ENCODE measurements around the gene CHKA. TPM values are rescaled to one million over a fixed set of nuclear protein-coding genes. Genes with fewer than 3 reads are reported as not detected.
A peak's percentile ranks its signal among the peaks of the same experiment; 100 is the strongest.

CHKA gene
- total RNA-seq, 1 experiment from 2014 or later: 136 TPM

- no peak for DNase-seq (ENCODE audit: low read depth, low spot score)
- CTCF ChIA-PET: no interaction called here
Observed at GRCh38 chr11:68002938-68003845, 118.0 kb downstream of the CHKA start.

More at GRCh38 chr11:68002938-68003845, 118.0 kb downstream of the CHKA start:
- in situ Hi-C loops (cut with HindIII; ENCODE audit: low pct_unique_long_range_greater_than_20kb, low sequenced_read_pairs) (no loop called here), intact Hi-C loops (cut with micrococcal nuclease; ENCODE audit: unreplicated experiment) (no loop called here)
- no TSS peak for BruUV-seq (replicated peaks)
- peak; percentile 67 for ATAC-seq
- TF ChIP-seq POLR2AphosphoS5 (IDR thresholded peaks at IDR 0.05; ENCODE audit: low read depth, low read length) (no peak), TCF7L2 (IDR thresholded peaks at IDR 0.05; ENCODE audit: low read depth, low read length) (no peak), CTCF (IDR thresholded peaks at IDR 0.05) (no peak), REST (IDR thresholded peaks at IDR 0.05; ENCODE audit: insufficient read depth in 1 of 2, low read depth in 2 of 2, low read length in 1 of 2) (no peak), SIN3A (IDR thresholded peaks at IDR 0.05; ENCODE audit: borderline replicate concordance, insufficient read depth, low read depth, low read length) (no peak; the same call in 1 of the 2 replicates)
- H3K27me3 ChIP-seq (ENCODE audit: control insufficient read depth, insufficient read depth, low read length): no peaks in the 10 kb centered on the region
- no peak overlapping the region for H3K27ac ChIP-seq (ENCODE audit: low read length)
- peaks cover 11% of the 10 kb centered on the region for H3K4me1 ChIP-seq (ENCODE audit: control insufficient read depth, insufficient read depth, low read length)
- peak overlapping the region; percentile 51 to 66 for H3K4me3 ChIP-seq (ENCODE audit: low read depth in 2 of 2, low read length in 2 of 2)
- POLR2A ChIA-PET: interaction anchor here (0.6 kb wide), 1 partner anchor 110 kb away, joined by 11 read pairs; no protein-coding TSS in a partner anchor
- no peaks in the 10 kb centered on the region for H3K9me3 ChIP-seq (ENCODE audit: control insufficient read depth, insufficient read depth, low read depth, low read length)
- H3K36me3 ChIP-seq (ENCODE audit: control insufficient read depth, insufficient read depth, low read length): no peaks in the 10 kb centered on the region

Small RNAs within 50 kb of the gene (microRNA-seq; reads per million reads assigned to microRNA genes)
- gene MIR4691 (ENCODE audit: unreplicated experiment) (not detected), gene MIR6753 (ENCODE audit: unreplicated experiment) (not detected), gene MIR7113 (ENCODE audit: unreplicated experiment) (2.2 reads per million)

Other genes starting within 250 kb of the CHKA start
- 54.1 TPM for gene UNC93B1, start 117.3 kb downstream of the CHKA start, total RNA-seq (2021; ENCODE audit: unreplicated experiment)
- gene ALDH3B1, start 111.1 kb downstream of the CHKA start, total RNA-seq (2021; ENCODE audit: unreplicated experiment): 18.3 TPM
- 289 TPM for gene NDUFS8, start 90.7 kb downstream of the CHKA start, total RNA-seq (2021; ENCODE audit: unreplicated experiment)
- gene TCIRG1, start 82.4 kb downstream of the CHKA start, total RNA-seq (2021; ENCODE audit: unreplicated experiment): 158 TPM
- 48.6 TPM for gene KMT5B, start 91.9 kb upstream of the CHKA start, total RNA-seq (2021; ENCODE audit: unreplicated experiment)
- gene C11orf24, start 150.6 kb upstream of the CHKA start, total RNA-seq (2021; ENCODE audit: unreplicated experiment): 53.1 TPM
- 171 TPM for gene LRP5, start 191.2 kb upstream of the CHKA start, total RNA-seq (2021; ENCODE audit: unreplicated experiment)

All from Panc1 (cell line).